Panc1 (cell line): ENCODE measurements around the gene LRSAM1.

Experiments used
- CTCF ChIP-seq: fragments of 450-650 bp; IDR thresholded peaks from 2 replicates; pipeline ENCODE4 v1.5.1; 2017; ENCODE audit warnings: mild to moderate bottlenecking
- POLR2AphosphoS5 ChIP-seq: IDR thresholded peaks from 2 replicates; pipeline ENCODE4 v1.6.1; 2012; ENCODE audit warnings: mild to moderate bottlenecking, low read depth, low read length, moderate library complexity
- REST ChIP-seq, 2 experiments: IDR thresholded peaks; 2 replicates each; pipeline ENCODE4 v1.6.1; 2011 to 2012; ENCODE audit warnings: low read depth in 2 of 2, control low read depth in 1 of 2, low read length in 1 of 2, mild to moderate bottlenecking in 1 of 2, moderate library complexity in 1 of 2; ENCODE audit not compliant: insufficient read depth in 1 of 2

GRCh38 chr9:127550751-127551150, 99.4 kb downstream of the LRSAM1 start:
- TF ChIP-seq CTCF: no peak
- TF ChIP-seq REST (IDR thresholded peaks at IDR 0.05; ENCODE audit: insufficient read depth in 1 of 2, low read depth in 2 of 2, low read length in 1 of 2): no peak
- no peak for TF ChIP-seq POLR2AphosphoS5
